ENCODE data around the gene SH3PXD2A. TPM values are rescaled to one million over a fixed set of nuclear protein-coding genes. Genes with fewer than 3 reads are reported as not detected.

Gene SH3PXD2A
- total and polyA plus RNA-seq, 2 of the 4 experiments (the other 2 are of a cell fraction), result 6.3 to 23.0 TPM

DNA sequence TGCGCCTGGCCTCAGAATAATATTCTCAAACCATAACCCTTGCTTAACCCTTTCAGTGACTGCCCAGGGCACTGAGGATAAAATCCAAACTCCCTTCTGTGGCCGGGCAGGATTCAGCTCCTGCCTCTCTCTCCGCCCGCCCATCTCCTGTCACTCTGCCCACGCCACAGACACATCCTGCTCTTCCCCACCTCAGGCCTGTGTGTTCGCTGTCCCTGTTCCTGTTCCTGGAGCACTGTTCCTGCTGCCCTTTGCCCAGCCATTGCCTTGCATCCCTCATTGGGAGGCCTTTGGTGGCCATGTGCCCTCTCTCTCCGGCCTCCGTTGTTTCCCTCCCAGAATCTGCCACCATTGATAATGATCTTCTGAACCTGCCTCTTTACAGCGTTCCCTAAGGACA lies 108.8 kb downstream of the SH3PXD2A start:
- H4K8ac ChIP-seq (ENCODE audit: low read depth in 2 of 2, low read length in 2 of 2), result no peak overlapping the region
- H3K23ac ChIP-seq (ENCODE audit: low read depth, low read length), result no peak overlapping the region
- H3K27ac ChIP-seq (ENCODE audit: insufficient read depth, low read length), result no peak overlapping the region
- dilution Hi-C loops (cut with HindIII; ENCODE audit: low sequenced_read_pairs, unreplicated experiment) (no loop called here), intact Hi-C loops (cut with micrococcal nuclease) (no loop called here), in situ Hi-C loops (cut with MboI; ENCODE audit: low sequenced_read_pairs) (no loop called here)
- no peaks in the 10 kb centered on the region for H3K36me3 ChIP-seq (ENCODE audit: control insufficient read depth, insufficient read depth, low read length)
- H2BK20ac ChIP-seq (ENCODE audit: low read depth, low read length), result no peak overlapping the region
- ChIA-PET CTCF (no interaction called here), POLR2A (ENCODE audit: unreplicated experiment) (no interaction called here)
- H3K9me3 ChIP-seq (ENCODE audit: control insufficient read depth, insufficient read depth, low read length), result no peaks in the 10 kb centered on the region
- no peak overlapping the region for H3K18ac ChIP-seq (ENCODE audit: low read depth, low read length)
- WGBS, 2 experiments (ENCODE audit: extremely low coverage in 2 of 2, insufficient read length in 1 of 2), result 93% methylated on average over 2 of the region's 9 CpGs; no CpG with 5 or more reads in 1 of the 2 experiments
- ATAC-seq (ENCODE audit: low read depth) (no peak), DNase-seq (no peak)
- no peak overlapping the region for H2AFZ ChIP-seq (replicated peaks; ENCODE audit: low read length, poor library complexity)
- no peaks in the 10 kb centered on the region for H3K27me3 ChIP-seq (ENCODE audit: control insufficient read depth, insufficient read depth, low read length)
- peaks cover 0 to 11% of the 10 kb centered on the region in 2 experiments; a peak in 2 of 4 replicates for H3K79me1 ChIP-seq (ENCODE audit: low read depth in 1 of 2, low read length in 2 of 2)
- peaks cover 2% of the 10 kb centered on the region; the same call in 1 of the 2 replicates for H3K4me1 ChIP-seq (ENCODE audit: control insufficient read depth, insufficient read depth, low read length)
- no peak overlapping the region for H2BK15ac ChIP-seq (ENCODE audit: low read depth, low read length)
- H2AK9ac ChIP-seq (replicated peaks; ENCODE audit: low read depth, low read length, poor library complexity), result no peak overlapping the region
- no peak for TF ChIP-seq FOS (IDR thresholded peaks at IDR 0.05; ENCODE audit: low read depth, low read length)
- TF ChIP-seq NFE2L2 (IDR thresholded peaks at IDR 0.05; ENCODE audit: low read depth, low read length), result no peak
- TF ChIP-seq CHD1 (IDR thresholded peaks at IDR 0.05; ENCODE audit: low read depth, low read length), result no peak
- no peak for TF ChIP-seq MAFK (IDR thresholded peaks at IDR 0.05; ENCODE audit: low read depth, low read length)
- TF ChIP-seq, protein P1, sequence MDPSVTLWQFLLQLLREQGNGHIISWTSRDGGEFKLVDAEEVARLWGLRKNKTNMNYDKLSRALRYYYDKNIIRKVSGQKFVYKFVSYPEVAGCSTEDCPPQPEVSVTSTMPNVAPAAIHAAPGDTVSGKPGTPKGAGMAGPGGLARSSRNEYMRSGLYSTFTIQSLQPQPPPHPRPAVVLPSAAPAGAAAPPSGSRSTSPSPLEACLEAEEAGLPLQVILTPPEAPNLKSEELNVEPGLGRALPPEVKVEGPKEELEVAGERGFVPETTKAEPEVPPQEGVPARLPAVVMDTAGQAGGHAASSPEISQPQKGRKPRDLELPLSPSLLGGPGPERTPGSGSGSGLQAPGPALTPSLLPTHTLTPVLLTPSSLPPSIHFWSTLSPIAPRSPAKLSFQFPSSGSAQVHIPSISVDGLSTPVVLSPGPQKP (IDR thresholded peaks at IDR 0.05; ENCODE audit: borderline replicate concordance, low read depth, low read length), result no peak
- TF ChIP-seq POLR2A (IDR thresholded peaks at IDR 0.05; ENCODE audit: low read depth, low read length), result no peak
- H3K14ac ChIP-seq (replicated peaks; ENCODE audit: low read depth, low read length), result no peak overlapping the region
- BruUV-seq (replicated peaks), result no TSS peak
- peak overlapping the region; percentile 51; the same call in 1 of the 2 replicates for H2AK5ac ChIP-seq (ENCODE audit: low read depth, low read length)
- no peak overlapping the region for H3K4ac ChIP-seq (ENCODE audit: low read depth, low read length)
- H3K56ac ChIP-seq (ENCODE audit: extremely low read depth, insufficient read depth, low read length), result no peak overlapping the region
- no peak overlapping the region for H2BK120ac ChIP-seq (ENCODE audit: low read depth, low read length)
- H3K4me2 ChIP-seq (ENCODE audit: low read depth, low read length), result no peak overlapping the region
- H4K20me1 ChIP-seq (ENCODE audit: insufficient read depth, low read length), result no peaks in the 10 kb centered on the region
- H4K5ac ChIP-seq (ENCODE audit: low read depth, low read length), result no peak overlapping the region
- H3K9ac ChIP-seq (ENCODE audit: low read depth, low read length), result no peak overlapping the region
- H2BK5ac ChIP-seq (ENCODE audit: low read depth, low read length, poor library complexity, severe bottlenecking), result no peak overlapping the region
- H3K4me3 ChIP-seq (ENCODE audit: insufficient read depth, low read depth, low read length), result no peak overlapping the region
- H4K91ac ChIP-seq (ENCODE audit: insufficient read depth, low read depth, low read length), result no peak overlapping the region
- H3K9me1 ChIP-seq (ENCODE audit: insufficient read depth, low read length), result no peaks in the 10 kb centered on the region; the same call in 1 of the 2 replicates
